NCI-H1694 (cell line): ENCODE measurements around the gene KCNH3.
"Not testable (repeated sequence)": the region's sequence is repeated elsewhere in the genome, so short reads cannot be mapped to it uniquely, and the experiment has no call there.

Experiments used
- DNase-seq: peaks from one replicate; lab custom pipeline; 2025; lab: John Stamatoyannopoulos, UW

The KCNH3 gene

GRCh38 chr12:49585477-49586459 lies 46.9 kb downstream of the KCNH3 start:
- DNase-seq = no peak

- DNase-seq = no peak
Observed at GRCh38 chr12:49587174-49587908, 48.5 kb downstream of the KCNH3 start.

GRCh38 chr12:49588281-49588680 lies 49.5 kb downstream of the KCNH3 start:
- no peak for DNase-seq

GRCh38 chr12:49588721-49589516 lies 50.1 kb downstream of the KCNH3 start:
- DNase-seq = no peak

- DNase-seq = no peak
Observed at GRCh38 chr12:49598527-49598926, 59.7 kb downstream of the KCNH3 start.

GRCh38 chr12:49599961-49600360 lies 61.1 kb downstream of the KCNH3 start:
- no peak for DNase-seq

- no peak for DNase-seq
Observed at GRCh38 chr12:49603721-49604120, 64.9 kb downstream of the KCNH3 start.

- DNase-seq = no peak
Observed at GRCh38 chr12:49604856-49605255, 66.0 kb downstream of the KCNH3 start.

GRCh38 chr12:49605539-49605938 lies 66.7 kb downstream of the KCNH3 start, which contains the start of gene FAM186B:
Gene FAM186B (minus strand): TSS chr12:49605639. CDS start chr12:49605477, 162 bp downstream.
- not testable (repeated sequence) for DNase-seq
